Fibroblast of skin of left biceps (primary cell): Measurements from ENCODE around the gene CA5B.
A peak's percentile ranks its signal among the peaks of the same experiment; 100 is the strongest.
"Not testable (repeated sequence)": the region's sequence is repeated elsewhere in the genome, so short reads cannot be mapped to it uniquely, and the experiment has no call there.

Experiments used
- DNase-seq, 2 experiments: peaks; one replicate each; pipeline ENCODE4 v3.0.0-alpha.2; 2013; ENCODE audit warnings: low read depth in 2 of 2

The CA5B gene

GRCh38 chrX:15747626-15748173, 9.6 kb downstream of the CA5B start:
- DNase-seq: no peak

GRCh38 chrX:15748841-15749240, 10.8 kb downstream of the CA5B start:
- no peak for DNase-seq

- no peak for DNase-seq
These were observed 11.9 kb downstream of the CA5B start for GRCh38 chrX:15749642-15750610.

- no peak for DNase-seq
These were observed 12.6 kb downstream of the CA5B start for GRCh38 chrX:15750611-15751154.

- no peak for DNase-seq
These were observed 13.2 kb downstream of the CA5B start for GRCh38 chrX:15751155-15751819.

- DNase-seq: no peak
These were observed 17.0 kb downstream of the CA5B start for GRCh38 chrX:15755091-15755490.

- no peak for DNase-seq
These were observed 20.1 kb downstream of the CA5B start for GRCh38 chrX:15758140-15758539.

- DNase-seq: not testable (repeated sequence)
These were observed 21.8 kb downstream of the CA5B start for GRCh38 chrX:15759886-15760285.

GRCh38 chrX:15761564-15762191, 23.6 kb downstream of the CA5B start:
- no peak for DNase-seq

GRCh38 chrX:15769300-15769954, 31.4 kb downstream of the CA5B start:
- DNase-seq: no peak

- DNase-seq: no peak
These were observed 44.1 kb downstream of the CA5B start for GRCh38 chrX:15781961-15782699.

GRCh38 chrX:15785176-15785750, 47.2 kb downstream of the CA5B start:
- no peak for DNase-seq

- no peak for DNase-seq
These were observed 48.8 kb downstream of the CA5B start for GRCh38 chrX:15786915-15787314.

- DNase-seq: peak in 1 of 2 experiments; percentile 11
These were observed 52.1 kb downstream of the CA5B start, which contains the start of gene ZRSR2 for GRCh38 chrX:15789979-15790768. ZRSR2 (plus strand) TSS chrX:15790484; CDS start chrX:15790496, 12 bp downstream.

- DNase-seq: no peak
These were observed 52.8 kb downstream of the CA5B start for GRCh38 chrX:15790769-15791290.

- no peak for DNase-seq
These were observed 59.6 kb downstream of the CA5B start for GRCh38 chrX:15797707-15798106.

GRCh38 chrX:15804563-15804962, 66.5 kb downstream of the CA5B start:
- no peak for DNase-seq

GRCh38 chrX:15808254-15808653, 70.2 kb downstream of the CA5B start:
- DNase-seq: no peak
